Gastrocnemius medialis (tissue), 4 donors: ENCODE measurements around the gene METTL5.

ENCODE experiments used
- POLR2A ChIP-seq, 2 donors: fragments of 450-650 bp; IDR thresholded peaks; one replicate each; pipeline ENCODE4 v1.6.1; 2017; ENCODE audit warnings: antibody characterized with exemption in 2 of 2, mild to moderate bottlenecking in 2 of 2, moderate library complexity in 2 of 2
- TF ChIP-seq, protein P1 (sequence below), 5 experiments: fragments of 450-650 bp in 3 of 5; fragments of 200-600 bp in 2 of 5; sonication (generic) in 2 of 5; IDR thresholded peaks in 4 of 5; conservative IDR thresholded peaks in 1 of 5; 1 replicate in 4 of 5; 2 replicates in 1 of 5; pipeline ENCODE4 v1.5.1; 2016 to 2019; ENCODE audit warnings: antibody characterized with exemption in 5 of 5, mild to moderate bottlenecking in 3 of 5, moderate library complexity in 3 of 5

DNA sequence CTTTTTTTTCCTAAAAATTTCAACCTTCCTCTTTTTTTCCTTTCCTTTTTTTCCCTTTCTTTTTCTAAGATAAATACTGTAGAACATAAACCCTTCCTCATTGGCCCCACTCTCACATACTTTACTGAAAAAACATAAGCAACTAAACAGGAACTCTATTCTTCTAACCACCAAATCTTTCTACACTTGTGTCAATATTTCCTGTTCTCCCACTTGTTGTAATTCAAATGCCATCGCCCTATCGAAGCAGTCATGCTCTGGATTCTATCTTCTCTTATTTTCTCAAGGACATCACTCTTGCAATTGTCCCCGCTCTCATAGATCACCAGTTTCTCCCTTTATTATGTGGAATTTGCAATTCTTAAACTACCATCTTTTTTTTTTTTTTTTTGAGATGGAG is 46.3 kb downstream of the METTL5 start:
- TF ChIP-seq, protein P1, sequence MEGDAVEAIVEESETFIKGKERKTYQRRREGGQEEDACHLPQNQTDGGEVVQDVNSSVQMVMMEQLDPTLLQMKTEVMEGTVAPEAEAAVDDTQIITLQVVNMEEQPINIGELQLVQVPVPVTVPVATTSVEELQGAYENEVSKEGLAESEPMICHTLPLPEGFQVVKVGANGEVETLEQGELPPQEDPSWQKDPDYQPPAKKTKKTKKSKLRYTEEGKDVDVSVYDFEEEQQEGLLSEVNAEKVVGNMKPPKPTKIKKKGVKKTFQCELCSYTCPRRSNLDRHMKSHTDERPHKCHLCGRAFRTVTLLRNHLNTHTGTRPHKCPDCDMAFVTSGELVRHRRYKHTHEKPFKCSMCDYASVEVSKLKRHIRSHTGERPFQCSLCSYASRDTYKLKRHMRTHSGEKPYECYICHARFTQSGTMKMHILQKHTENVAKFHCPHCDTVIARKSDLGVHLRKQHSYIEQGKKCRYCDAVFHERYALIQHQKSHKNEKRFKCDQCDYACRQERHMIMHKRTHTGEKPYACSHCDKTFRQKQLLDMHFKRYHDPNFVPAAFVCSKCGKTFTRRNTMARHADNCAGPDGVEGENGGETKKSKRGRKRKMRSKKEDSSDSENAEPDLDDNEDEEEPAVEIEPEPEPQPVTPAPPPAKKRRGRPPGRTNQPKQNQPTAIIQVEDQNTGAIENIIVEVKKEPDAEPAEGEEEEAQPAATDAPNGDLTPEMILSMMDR (IDR thresholded peaks at IDR 0.05 in 4 of 5, conservative IDR thresholded peaks at IDR 0.05 in 1 of 5) = no peak
- TF ChIP-seq POLR2A (IDR thresholded peaks at IDR 0.05) = no peak
